ENCODE measurements around the gene ITIH2.
"Not testable (repeated sequence)": the region's sequence is repeated elsewhere in the genome, so short reads cannot be mapped to it uniquely, and the experiment has no call there.

Gene ITIH2

GRCh38 chr10:7666253-7667023 is 36.7 kb upstream of the ITIH2 start, which contains the start of gene ITIH5:
Gene ITIH5, minus strand, starts transcription at chr10:7666966. Its CDS starts 74 bp downstream, at chr10:7666892.
- DNase-seq (ENCODE audit: low read depth, low spot score), result no peak
- H3K4me3 ChIP-seq (ENCODE audit: low read depth, low read length), result peak within 1 kb of the TSS; percentile 22
- TF ChIP-seq CTCF (IDR thresholded peaks at IDR 0.05; ENCODE audit: low read depth, low read length), result no peak
- in situ Hi-C loops (cut with HindIII; ENCODE audit: low sequenced_read_pairs), result no loop called here

GRCh38 chr10:7667262-7668141 is 35.6 kb upstream of the ITIH2 start:
- TF ChIP-seq CTCF (IDR thresholded peaks at IDR 0.05; ENCODE audit: low read depth, low read length), result no peak
- H3K4me3 ChIP-seq (ENCODE audit: low read depth, low read length), result no peak overlapping the region
- in situ Hi-C loops (cut with HindIII; ENCODE audit: low sequenced_read_pairs), result no loop called here

DNA sequence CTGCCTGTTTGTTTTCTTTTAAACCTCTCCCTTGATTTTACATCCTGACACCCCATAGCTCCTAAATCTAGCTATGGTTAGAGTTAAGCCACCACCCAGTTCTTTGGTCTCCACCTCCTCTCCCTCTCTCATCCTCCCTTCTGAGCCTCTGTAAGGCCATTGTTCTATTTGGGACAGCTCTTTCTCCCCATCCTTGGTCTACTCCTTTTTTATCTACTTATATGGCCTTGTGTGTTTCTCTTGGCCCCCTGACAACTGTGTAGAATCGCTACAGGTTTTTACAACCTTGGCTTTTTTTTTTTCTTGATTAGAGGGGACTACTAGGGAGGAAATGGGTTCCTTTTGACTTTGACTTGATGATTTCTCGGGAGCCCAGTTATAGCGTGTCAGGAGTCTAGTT is 33.0 kb upstream of the ITIH2 start:
- no peak for TF ChIP-seq CTCF (IDR thresholded peaks at IDR 0.05; ENCODE audit: low read depth, low read length)
- no peak for DNase-seq (ENCODE audit: low read depth, low spot score)
- in situ Hi-C loops (cut with HindIII; ENCODE audit: low sequenced_read_pairs), result no loop called here
- no peak overlapping the region for H3K4me3 ChIP-seq (ENCODE audit: low read depth, low read length)

More at GRCh38 chr10:7667262-7668141, 35.6 kb upstream of the ITIH2 start:
- no peak for DNase-seq (ENCODE audit: low read depth, low spot score)

GRCh38 chr10:7672341-7673134 is 30.6 kb upstream of the ITIH2 start:
- in situ Hi-C loops (cut with HindIII; ENCODE audit: low sequenced_read_pairs), result no loop called here
- no peak for TF ChIP-seq CTCF (IDR thresholded peaks at IDR 0.05; ENCODE audit: low read depth, low read length)
- DNase-seq (ENCODE audit: low read depth, low spot score), result no peak
- H3K4me3 ChIP-seq (ENCODE audit: low read depth, low read length), result no peak overlapping the region

DNA sequence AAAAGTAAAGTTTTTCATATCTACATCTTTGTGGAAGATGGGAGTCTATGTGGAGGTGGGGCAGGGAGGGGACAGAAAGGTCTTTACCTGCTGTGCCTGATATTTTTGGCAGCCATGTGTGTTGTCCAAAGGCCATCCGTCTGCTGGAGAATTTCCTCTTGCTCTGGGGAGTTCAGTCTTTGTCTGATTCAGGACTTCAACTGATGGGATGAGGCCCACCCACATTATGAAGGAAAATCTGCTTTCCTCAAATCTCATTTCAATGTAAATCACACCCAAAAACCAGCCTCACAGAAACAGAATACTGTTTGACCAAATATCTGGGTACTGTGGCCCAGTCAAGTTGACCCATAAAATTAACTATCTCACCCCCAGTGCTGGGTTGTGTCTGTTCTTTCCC is 23.9 kb upstream of the ITIH2 start:
- in situ Hi-C loops (cut with HindIII; ENCODE audit: low sequenced_read_pairs), result no loop called here
- H3K4me3 ChIP-seq (ENCODE audit: low read depth, low read length), result no peak overlapping the region
- TF ChIP-seq CTCF (IDR thresholded peaks at IDR 0.05; ENCODE audit: low read depth, low read length), result no peak
- DNase-seq (ENCODE audit: low read depth, low spot score), result no peak

GRCh38 chr10:7680078-7680477 is 23.0 kb upstream of the ITIH2 start:
- in situ Hi-C loops (cut with HindIII; ENCODE audit: low sequenced_read_pairs); H3K4me3 ChIP-seq (ENCODE audit: low read depth, low read length); DNase-seq (ENCODE audit: low read depth, low spot score): not testable (repeated sequence)
